GM12878 (cell line): ENCODE results near the gene SHC1. TPM values are rescaled to one million over a fixed set of nuclear protein-coding genes. Genes with fewer than 3 reads are reported as not detected.

Experiments
- ASH2L ChIP-seq: fragments of 300-600, 200-600 bp; sonication (generic); IDR thresholded peaks from 2 replicates; pipeline ENCODE4 v1.6.1; 2017; ENCODE audit warnings: low read depth, mild to moderate bottlenecking, borderline replicate concordance
- BMI1 ChIP-seq: fragments of 450-650 bp; IDR thresholded peaks from 2 replicates; pipeline ENCODE4 v1.6.1; 2016; ENCODE audit warnings: mild to moderate bottlenecking, moderate library complexity, borderline replicate concordance
- EED ChIP-seq: sonication (generic); IDR thresholded peaks from 2 replicates; pipeline ENCODE4 v1.6.1; 2016; ENCODE audit warnings: antibody characterized with exemption, low read depth
- ETV6 ChIP-seq, 2 experiments: fragments of 450-650 bp in 1 of 2; IDR thresholded peaks in 1 of 2; conservative IDR thresholded peaks in 1 of 2; 2 replicates each; pipeline ENCODE4 v1.6.1; 2014; ENCODE audit warnings: antibody characterized with exemption in 1 of 2, borderline replicate concordance in 1 of 2, low read depth in 1 of 2, mild to moderate bottlenecking in 1 of 2, moderate library complexity in 1 of 2
- KLF5 ChIP-seq: fragments of 450-650 bp; IDR thresholded peaks from 2 replicates; pipeline ENCODE4 v1.6.1; 2014; ENCODE audit warnings: mild to moderate bottlenecking; ENCODE audit not compliant: partially characterized antibody
- MXI1 ChIP-seq: fragments of 150-350 bp; IDR thresholded peaks from 2 replicates; pipeline ENCODE4 v1.6.1; 2011; ENCODE audit warnings: low read depth, mild to moderate bottlenecking, inconsistent platforms, low read length, improper control_type of control experiment
- NR2C2 ChIP-seq: IDR thresholded peaks from 2 replicates; pipeline ENCODE4 v1.6.1; 2011; ENCODE audit warnings: borderline replicate concordance, low read depth; ENCODE audit not compliant: control insufficient read depth, insufficient read length
- NRF1 ChIP-seq: conservative IDR thresholded peaks from 2 replicates; pipeline ENCODE4 v1.6.1; 2011; ENCODE audit warnings: mild to moderate bottlenecking, low read depth, low read length, improper control_type of control experiment
- PAX8 ChIP-seq: fragments of 450-650 bp; IDR thresholded peaks from 2 replicates; pipeline ENCODE4 v1.6.1; 2017; ENCODE audit warnings: mild to moderate bottlenecking, moderate library complexity
- POLR2AphosphoS5 ChIP-seq: IDR thresholded peaks from 2 replicates; pipeline ENCODE4 v1.6.1; 2011; ENCODE audit warnings: mild to moderate bottlenecking, low read length, inconsistent platforms
- RAD51 ChIP-seq: fragments of 450-650 bp; IDR thresholded peaks from 2 replicates; pipeline ENCODE4 v1.6.1; 2016; ENCODE audit warnings: moderate library complexity, mild to moderate bottlenecking, inconsistent platforms
- RFX5 ChIP-seq: IDR thresholded peaks from 2 replicates; pipeline ENCODE4 v1.6.1; 2011; ENCODE audit warnings: low read depth, low read length, improper control_type of control experiment
- SIN3A ChIP-seq: IDR thresholded peaks from 2 replicates; pipeline ENCODE4 v1.6.1; 2012; ENCODE audit warnings: low read depth, low read length, improper control_type of control experiment
- SMAD5 ChIP-seq: IDR thresholded peaks from 2 replicates; pipeline ENCODE4 v1.6.1; 2016; ENCODE audit warnings: antibody characterized with exemption, low read depth
- SMARCA5 ChIP-seq: fragments of 450-650 bp; IDR thresholded peaks from 2 replicates; pipeline ENCODE4 v1.6.1; 2017; ENCODE audit warnings: mild to moderate bottlenecking
- SUZ12 ChIP-seq: fragments of 200-600 bp; sonication (generic); IDR thresholded peaks from one replicate; pipeline ENCODE4 v1.6.1; 2018; ENCODE audit warnings: antibody characterized with exemption, mild to moderate bottlenecking; ENCODE audit not compliant: unreplicated experiment
- TCF12 ChIP-seq: IDR thresholded peaks from 2 replicates; pipeline ENCODE4 v1.6.1; 2011; ENCODE audit warnings: low read depth, mild to moderate bottlenecking, low read length
- TCF3 ChIP-seq: IDR thresholded peaks from 2 replicates; pipeline ENCODE4 v1.6.1; 2012; ENCODE audit warnings: low read depth, mild to moderate bottlenecking, low read length, borderline replicate concordance; ENCODE audit not compliant: insufficient read depth
- ZNF384 ChIP-seq: IDR thresholded peaks from 2 replicates; pipeline ENCODE4 v1.6.1; 2012; ENCODE audit warnings: low read depth, mild to moderate bottlenecking, low read length, improper control_type of control experiment, borderline replicate concordance
- ZZZ3 ChIP-seq: IDR thresholded peaks from 2 replicates; pipeline ENCODE4 v1.6.1; 2011; ENCODE audit warnings: low read depth; ENCODE audit not compliant: control insufficient read depth, insufficient read length
- polyA plus RNA-seq, 11 experiments: library from polyadenylated mRNA; depleted of rRNA in 4 of 11; unstranded in 6 of 11; stranded (reverse) in 5 of 11; fragments of >200 nt; fragmentation: Nextera tagmentation in 4 of 11; fragmentation: Illumina TruSeq in 1 of 11; extraction: Ambion mirVana in 4 of 11; extraction: Trizol in 1 of 11; gene quantifications; 1 replicate in 1 of 11; 2 replicates in 10 of 11; pipeline versions ENCODE4 v1.2.1 to v1.2.3, GENCODE V29; 2011 to 2016; ENCODE audit warnings: inconsistent platforms in 2 of 11, missing spikeins in 2 of 11, low read depth in 1 of 11
- total RNA-seq, 4 experiments: library from RNA; depleted of rRNA in 3 of 4; stranded (reverse); fragments of >200 nt in 3 of 4; fragmentation: Illumina TruSeq in 1 of 4; extraction: Trizol in 1 of 4; gene quantifications; 2 replicates each; pipeline versions ENCODE4 v1.2.1 to v1.2.3, GENCODE V29; 2013 to 2021
- TF ChIP-seq, protein P1 (sequence below): IDR thresholded peaks from 2 replicates; pipeline ENCODE4 v1.6.1; 2011; ENCODE audit warnings: borderline replicate concordance, low read depth, mild to moderate bottlenecking, moderate library complexity, low read length; ENCODE audit not compliant: insufficient read depth, poor library complexity, severe bottlenecking
- TF ChIP-seq, protein P2 (sequence below): IDR thresholded peaks from 2 replicates; pipeline ENCODE4 v1.6.1; 2011; ENCODE audit warnings: borderline replicate concordance, low read depth, mild to moderate bottlenecking, moderate library complexity, mixed read lengths, low read length; ENCODE audit not compliant: insufficient read depth; ENCODE audit errors: extremely low read length
- TF ChIP-seq, protein P3 (sequence below): IDR thresholded peaks from 2 replicates; pipeline ENCODE4 v1.6.1; 2012; ENCODE audit warnings: improper control_type of control experiment, low read depth, low read length; ENCODE audit not compliant: insufficient replicate concordance

The SHC1 gene
- total and polyA plus RNA-seq, 10 of the 15 experiments (the other 5 are each of a cell fraction or from before 2014, with no cell fraction given): 2.6 to 49.3 (median 25.2) TPM

DNA sequence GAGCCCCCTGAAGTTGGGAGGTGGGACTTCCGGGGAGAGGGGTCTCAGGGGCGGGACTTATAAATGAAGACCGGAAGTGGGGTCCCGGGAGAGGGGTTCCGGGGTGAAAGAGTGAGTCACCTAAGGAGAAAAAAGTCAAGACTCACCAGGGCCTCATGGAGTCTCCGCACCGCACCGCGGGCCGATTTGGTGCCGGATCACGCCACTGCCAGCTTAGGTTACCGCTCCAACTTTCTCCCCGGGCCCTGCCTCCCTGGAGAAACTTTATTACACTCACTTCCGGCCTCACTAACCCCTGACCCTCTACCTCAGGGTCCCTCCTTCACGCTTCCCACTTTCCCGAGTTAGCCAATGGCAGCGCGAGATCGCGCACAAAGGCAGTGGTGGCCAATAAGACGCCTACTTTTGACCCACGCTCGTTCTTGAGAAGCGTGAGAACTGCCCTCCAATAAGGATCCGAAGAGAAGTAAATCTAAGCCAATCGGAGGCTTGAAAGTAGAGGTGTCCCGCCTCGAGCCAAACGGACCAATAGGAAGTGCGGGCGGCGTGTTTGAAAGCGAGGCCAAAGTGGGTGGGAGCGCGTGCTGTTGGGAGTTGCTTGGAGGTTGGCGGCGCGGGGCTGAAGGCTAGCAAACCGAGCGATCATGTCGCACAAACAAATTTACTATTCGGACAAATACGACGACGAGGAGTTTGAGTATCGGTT lies 3.7 kb upstream of the SHC1 start, which contains the start of gene CKS1B (continued):
- TF ChIP-seq MXI1: peak; percentile 100
- TF ChIP-seq SIN3A: peak; percentile 100
- TF ChIP-seq TCF12: no peak
- TF ChIP-seq KLF5: peak; percentile 70
- peak; percentile 61; the same call in 1 of the 2 replicates for TF ChIP-seq RFX5
- TF ChIP-seq, protein P1, sequence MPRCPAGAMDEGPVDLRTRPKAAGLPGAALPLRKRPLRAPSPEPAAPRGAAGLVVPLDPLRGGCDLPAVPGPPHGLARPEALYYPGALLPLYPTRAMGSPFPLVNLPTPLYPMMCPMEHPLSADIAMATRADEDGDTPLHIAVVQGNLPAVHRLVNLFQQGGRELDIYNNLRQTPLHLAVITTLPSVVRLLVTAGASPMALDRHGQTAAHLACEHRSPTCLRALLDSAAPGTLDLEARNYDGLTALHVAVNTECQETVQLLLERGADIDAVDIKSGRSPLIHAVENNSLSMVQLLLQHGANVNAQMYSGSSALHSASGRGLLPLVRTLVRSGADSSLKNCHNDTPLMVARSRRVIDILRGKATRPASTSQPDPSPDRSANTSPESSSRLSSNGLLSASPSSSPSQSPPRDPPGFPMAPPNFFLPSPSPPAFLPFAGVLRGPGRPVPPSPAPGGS: no peak
- TF ChIP-seq, protein P2, sequence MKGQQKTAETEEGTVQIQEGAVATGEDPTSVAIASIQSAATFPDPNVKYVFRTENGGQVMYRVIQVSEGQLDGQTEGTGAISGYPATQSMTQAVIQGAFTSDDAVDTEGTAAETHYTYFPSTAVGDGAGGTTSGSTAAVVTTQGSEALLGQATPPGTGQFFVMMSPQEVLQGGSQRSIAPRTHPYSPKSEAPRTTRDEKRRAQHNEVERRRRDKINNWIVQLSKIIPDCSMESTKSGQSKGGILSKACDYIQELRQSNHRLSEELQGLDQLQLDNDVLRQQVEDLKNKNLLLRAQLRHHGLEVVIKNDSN: no peak
- peak; percentile 58 for TF ChIP-seq POLR2AphosphoS5
- TF ChIP-seq ZZZ3: no peak
- no peak for TF ChIP-seq ETV6 (conservative IDR thresholded peaks at IDR 0.05 in 1 of 2, IDR thresholded peaks at IDR 0.05 in 1 of 2; ENCODE audit: borderline replicate concordance in 1 of 2, low read depth in 1 of 2)
- no peak for TF ChIP-seq ASH2L
- peak; percentile 64; the same call in 1 of the 2 replicates for TF ChIP-seq SMAD5
- no peak for TF ChIP-seq BMI1
- TF ChIP-seq RAD51: 0 out of 2 replicates have a peak, but pooled peaks have one; percentile 18
- TF ChIP-seq PAX8: no peak
- TF ChIP-seq NRF1: no peak; the same call in 1 of the 2 replicates
- no peak for TF ChIP-seq EED
- no peak for TF ChIP-seq SMARCA5
- TF ChIP-seq SUZ12: no peak
- TF ChIP-seq ZNF384: no peak
- TF ChIP-seq, protein P3, sequence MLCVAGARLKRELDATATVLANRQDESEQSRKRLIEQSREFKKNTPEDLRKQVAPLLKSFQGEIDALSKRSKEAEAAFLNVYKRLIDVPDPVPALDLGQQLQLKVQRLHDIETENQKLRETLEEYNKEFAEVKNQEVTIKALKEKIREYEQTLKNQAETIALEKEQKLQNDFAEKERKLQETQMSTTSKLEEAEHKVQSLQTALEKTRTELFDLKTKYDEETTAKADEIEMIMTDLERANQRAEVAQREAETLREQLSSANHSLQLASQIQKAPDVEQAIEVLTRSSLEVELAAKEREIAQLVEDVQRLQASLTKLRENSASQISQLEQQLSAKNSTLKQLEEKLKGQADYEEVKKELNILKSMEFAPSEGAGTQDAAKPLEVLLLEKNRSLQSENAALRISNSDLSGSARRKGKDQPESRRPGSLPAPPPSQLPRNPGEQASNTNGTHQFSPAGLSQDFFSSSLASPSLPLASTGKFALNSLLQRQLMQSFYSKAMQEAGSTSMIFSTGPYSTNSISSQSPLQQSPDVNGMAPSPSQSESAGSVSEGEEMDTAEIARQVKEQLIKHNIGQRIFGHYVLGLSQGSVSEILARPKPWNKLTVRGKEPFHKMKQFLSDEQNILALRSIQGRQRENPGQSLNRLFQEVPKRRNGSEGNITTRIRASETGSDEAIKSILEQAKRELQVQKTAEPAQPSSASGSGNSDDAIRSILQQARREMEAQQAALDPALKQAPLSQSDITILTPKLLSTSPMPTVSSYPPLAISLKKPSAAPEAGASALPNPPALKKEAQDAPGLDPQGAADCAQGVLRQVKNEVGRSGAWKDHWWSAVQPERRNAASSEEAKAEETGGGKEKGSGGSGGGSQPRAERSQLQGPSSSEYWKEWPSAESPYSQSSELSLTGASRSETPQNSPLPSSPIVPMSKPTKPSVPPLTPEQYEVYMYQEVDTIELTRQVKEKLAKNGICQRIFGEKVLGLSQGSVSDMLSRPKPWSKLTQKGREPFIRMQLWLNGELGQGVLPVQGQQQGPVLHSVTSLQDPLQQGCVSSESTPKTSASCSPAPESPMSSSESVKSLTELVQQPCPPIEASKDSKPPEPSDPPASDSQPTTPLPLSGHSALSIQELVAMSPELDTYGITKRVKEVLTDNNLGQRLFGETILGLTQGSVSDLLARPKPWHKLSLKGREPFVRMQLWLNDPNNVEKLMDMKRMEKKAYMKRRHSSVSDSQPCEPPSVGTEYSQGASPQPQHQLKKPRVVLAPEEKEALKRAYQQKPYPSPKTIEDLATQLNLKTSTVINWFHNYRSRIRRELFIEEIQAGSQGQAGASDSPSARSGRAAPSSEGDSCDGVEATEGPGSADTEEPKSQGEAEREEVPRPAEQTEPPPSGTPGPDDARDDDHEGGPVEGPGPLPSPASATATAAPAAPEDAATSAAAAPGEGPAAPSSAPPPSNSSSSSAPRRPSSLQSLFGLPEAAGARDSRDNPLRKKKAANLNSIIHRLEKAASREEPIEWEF: no peak
- TF ChIP-seq TCF3: no peak
- no peak for TF ChIP-seq NR2C2
